Fibroblast of lung (primary cell): ENCODE measurements around the gene TECR. TPM values are rescaled to one million over a fixed set of nuclear protein-coding genes. Genes with fewer than 3 reads are reported as not detected.
"Not testable (repeated sequence)": the region's sequence is repeated elsewhere in the genome, so short reads cannot be mapped to it uniquely, and the experiment has no call there.

Source experiments
- DNase-seq, 2 donors: peaks; one replicate each; pipeline versions ENCODE4 v3.0.0 to v3.0.0-alpha.2; 2010; ENCODE audit warnings: low read depth in 2 of 2
- H2AFZ ChIP-seq: 2 replicates; pipeline ENCODE4 v1.5.1; 2012; ENCODE audit warnings: low read length, control low read depth, inconsistent platforms
- H3K27ac ChIP-seq: 2 replicates; pipeline ENCODE4 v1.5.1; 2011; ENCODE audit warnings: low read length, control low read depth; ENCODE audit not compliant: insufficient read depth
- H3K27me3 ChIP-seq: 2 replicates; pipeline ENCODE4 v1.5.1; 2011; ENCODE audit warnings: mild to moderate bottlenecking, low read length; ENCODE audit not compliant: control insufficient read depth, insufficient read depth
- H3K36me3 ChIP-seq: 2 replicates; pipeline ENCODE4 v1.5.1; 2011; ENCODE audit warnings: low read length; ENCODE audit not compliant: control insufficient read depth, insufficient read depth
- H3K4me1 ChIP-seq: 2 replicates; pipeline ENCODE4 v1.5.1; 2011; ENCODE audit warnings: low read length; ENCODE audit not compliant: control insufficient read depth, insufficient read depth; ENCODE audit errors: extremely low read depth
- H3K4me2 ChIP-seq: 2 replicates; pipeline ENCODE4 v1.5.1; 2011; ENCODE audit warnings: low read length, control low read depth; ENCODE audit not compliant: insufficient read depth; ENCODE audit errors: extremely low read depth
- H3K4me3 ChIP-seq, 4 experiments: fragments of 200-600 bp in 1 of 4; sonication (generic) in 1 of 4; replicated peaks in 1 of 4; 2 replicates each; pipeline ENCODE4 v1.5.1; 2011 to 2016; ENCODE audit warnings: low read length in 4 of 4, low read depth in 3 of 4, mild to moderate bottlenecking in 3 of 4, control low read depth in 2 of 4, inconsistent platforms in 1 of 4, mixed read lengths in 1 of 4; ENCODE audit not compliant: insufficient read depth in 1 of 4; ENCODE audit errors: control extremely low read depth in 1 of 4
- H3K79me2 ChIP-seq: 2 replicates; pipeline ENCODE4 v1.5.1; 2012; ENCODE audit warnings: mild to moderate bottlenecking, low read length, inconsistent platforms; ENCODE audit not compliant: control insufficient read depth, insufficient read depth
- H3K9ac ChIP-seq: 2 replicates; pipeline ENCODE4 v1.5.1; 2011; ENCODE audit warnings: mild to moderate bottlenecking, low read length, control low read depth; ENCODE audit not compliant: insufficient read depth
- H3K9me3 ChIP-seq: 2 replicates; pipeline ENCODE4 v1.5.1; 2012; ENCODE audit warnings: low read depth, low read length; ENCODE audit not compliant: control insufficient read depth, insufficient read depth
- H4K20me1 ChIP-seq: 2 replicates; pipeline ENCODE4 v1.5.1; 2011; ENCODE audit warnings: low read length; ENCODE audit not compliant: control insufficient read depth, insufficient read depth; ENCODE audit errors: extremely low read depth
- CTCF ChIP-seq, 2 donors: IDR thresholded peaks in 1 of 2; conservative IDR thresholded peaks in 1 of 2; 1 replicate in 1 of 2; 2 replicates in 1 of 2; pipeline ENCODE4 v1.5.1; 2011 to 2012; ENCODE audit warnings: low read length in 2 of 2, control low read depth in 1 of 2, inconsistent platforms in 1 of 2, low read depth in 1 of 2, mild to moderate bottlenecking in 1 of 2
- EZH2 ChIP-seq: IDR thresholded peaks from 2 replicates; pipeline ENCODE4 v1.5.1; 2012; ENCODE audit warnings: low read length, control low read depth, mild to moderate bottlenecking; ENCODE audit errors: missing control alignments
- polyA plus RNA-seq, 2 donors: library from polyadenylated mRNA; depleted of rRNA in 1 of 2; stranded (reverse) in 1 of 2; unstranded in 1 of 2; fragments of >200 nt; gene quantifications; 2 replicates each; pipeline ENCODE4 v1.2.1, GENCODE V29; 2011 to 2012; ENCODE audit warnings: missing spikeins in 1 of 2
- total RNA-seq: library from RNA; depleted of rRNA; stranded (reverse); fragments of >200 nt; gene quantifications from 2 replicates; pipeline ENCODE4 v1.2.1, GENCODE V29; 2014

Gene TECR
- total and polyA plus RNA-seq, 2 donors (not counting 1 experiment from before 2014, with no cell fraction given) = 34.0 to 73.4 TPM

- TF ChIP-seq CTCF (conservative IDR thresholded peaks at IDR 0.05 in 1 of 2, IDR thresholded peaks at IDR 0.05 in 1 of 2; ENCODE audit: low read depth in 1 of 2, low read length in 2 of 2) (no peak), EZH2 (no peak)
- no peak for DNase-seq
- Histone ChIP-seq H3K27ac (no peak overlapping the region), H3K4me1 (peaks cover 14% of the 10 kb centered on the region), H3K9me3 (no peaks in the 10 kb centered on the region), H3K36me3 (no peaks in the 10 kb centered on the region), H3K4me2 (no peak overlapping the region), H3K4me3 (no peak overlapping the region), H3K79me2 (no peaks in the 10 kb centered on the region), H2AFZ (no peak overlapping the region), H3K27me3 (no peaks in the 10 kb centered on the region), H4K20me1 (no peaks in the 10 kb centered on the region), H3K9ac (no peak overlapping the region)
Measured at GRCh38 chr19:14502334-14503092, 26.9 kb upstream of the TECR start.

- Histone ChIP-seq H2AFZ (no peak overlapping the region), H3K9me3 (no peaks in the 10 kb centered on the region), H3K36me3 (no peaks in the 10 kb centered on the region), H3K27ac (no peak overlapping the region), H3K4me2 (no peak overlapping the region), H3K4me3 (no peak overlapping the region), H4K20me1 (no peaks in the 10 kb centered on the region), H3K4me1 (peaks cover 17% of the 10 kb centered on the region), H3K9ac (no peak overlapping the region), H3K79me2 (no peaks in the 10 kb centered on the region), H3K27me3 (no peaks in the 10 kb centered on the region)
- no peak for DNase-seq
- TF ChIP-seq EZH2 (no peak), CTCF (conservative IDR thresholded peaks at IDR 0.05 in 1 of 2, IDR thresholded peaks at IDR 0.05 in 1 of 2; ENCODE audit: low read depth in 1 of 2, low read length in 2 of 2) (no peak)
Measured at GRCh38 chr19:14503285-14503684, 26.1 kb upstream of the TECR start.

- H3K36me3 ChIP-seq, H3K4me3 ChIP-seq, H3K27me3 ChIP-seq, H3K27ac ChIP-seq, H4K20me1 ChIP-seq, DNase-seq, H2AFZ ChIP-seq, H3K79me2 ChIP-seq, H3K9ac ChIP-seq, H3K9me3 ChIP-seq, H3K4me2 ChIP-seq: not testable (repeated sequence)
- H3K4me1 ChIP-seq = peaks cover 21% of the 10 kb centered on the region
Measured at GRCh38 chr19:14504575-14504974, 24.8 kb upstream of the TECR start.
